Type B pancreatic cell (in vitro differentiated cells): ENCODE measurements around the gene FER. TPM values are rescaled to one million over a fixed set of nuclear protein-coding genes. Genes with fewer than 3 reads are reported as not detected.

Source experiments
- DNase-seq: peaks from one replicate; pipeline ENCODE4 v3.0.0; 2021; ENCODE audit warnings: mixed read lengths; ENCODE audit not compliant: unreplicated experiment; ENCODE audit errors: extremely low spot score
- H3K27ac Mint-ChIP-seq: 2 replicates; pipeline ENCODE4 v1.8.0; 2021; ENCODE audit warnings: mild to moderate bottlenecking, mixed read lengths
- H3K27me3 Mint-ChIP-seq: 2 replicates; pipeline ENCODE4 v1.8.0; 2021; ENCODE audit warnings: mixed read lengths
- H3K36me3 Mint-ChIP-seq: 2 replicates; pipeline ENCODE4 v1.8.0; 2021; ENCODE audit warnings: mixed read lengths
- H3K4me1 Mint-ChIP-seq: one replicate; pipeline ENCODE4 v1.8.0; 2021; ENCODE audit warnings: mixed read lengths; ENCODE audit not compliant: unreplicated experiment
- H3K4me3 Mint-ChIP-seq: 2 replicates; pipeline ENCODE4 v1.8.0; 2021; ENCODE audit warnings: mild to moderate bottlenecking, mixed read lengths
- H3K9me3 Mint-ChIP-seq: 2 replicates; pipeline ENCODE4 v1.8.0; 2021; ENCODE audit warnings: mixed read lengths
- total RNA-seq: library from RNA; stranded (reverse); gene quantifications from 2 replicates; pipeline ENCODE4 v1.2.1, GENCODE V29; 2021; ENCODE audit warnings: low replicate concordance
- TF ChIP-seq, protein P1 (sequence below): fragments of 200-600 bp; sonication (generic); conservative IDR thresholded peaks from 2 replicates; pipeline ENCODE4 v1.5.0; 2021; ENCODE audit warnings: antibody characterized with exemption, mild to moderate bottlenecking

The FER gene
- total RNA-seq, 1 donor from 2014 or later = 29.7 TPM

DNA sequence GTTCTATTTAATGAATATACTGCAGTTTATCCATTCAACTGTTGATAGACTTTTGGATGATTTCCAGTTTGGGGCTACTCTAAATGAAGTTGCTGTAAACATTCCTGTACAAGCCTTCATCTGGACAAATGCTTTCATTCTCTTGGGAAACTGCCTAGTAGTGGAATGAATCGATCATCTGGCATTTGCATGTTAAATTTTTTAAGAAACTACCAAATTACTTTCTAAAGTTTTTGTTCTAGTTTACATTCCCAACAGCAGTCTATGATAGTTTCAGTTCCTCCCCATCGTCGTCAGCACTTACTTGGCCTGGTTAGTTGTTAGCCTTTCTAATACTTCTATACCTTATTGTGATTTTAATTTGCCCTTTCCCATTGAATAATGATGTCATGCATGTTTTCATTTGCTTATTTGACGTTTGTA lies 306.3 kb downstream of the FER start:
- H3K9me3 Mint-ChIP-seq = no peaks in the 10 kb centered on the region

DNA sequence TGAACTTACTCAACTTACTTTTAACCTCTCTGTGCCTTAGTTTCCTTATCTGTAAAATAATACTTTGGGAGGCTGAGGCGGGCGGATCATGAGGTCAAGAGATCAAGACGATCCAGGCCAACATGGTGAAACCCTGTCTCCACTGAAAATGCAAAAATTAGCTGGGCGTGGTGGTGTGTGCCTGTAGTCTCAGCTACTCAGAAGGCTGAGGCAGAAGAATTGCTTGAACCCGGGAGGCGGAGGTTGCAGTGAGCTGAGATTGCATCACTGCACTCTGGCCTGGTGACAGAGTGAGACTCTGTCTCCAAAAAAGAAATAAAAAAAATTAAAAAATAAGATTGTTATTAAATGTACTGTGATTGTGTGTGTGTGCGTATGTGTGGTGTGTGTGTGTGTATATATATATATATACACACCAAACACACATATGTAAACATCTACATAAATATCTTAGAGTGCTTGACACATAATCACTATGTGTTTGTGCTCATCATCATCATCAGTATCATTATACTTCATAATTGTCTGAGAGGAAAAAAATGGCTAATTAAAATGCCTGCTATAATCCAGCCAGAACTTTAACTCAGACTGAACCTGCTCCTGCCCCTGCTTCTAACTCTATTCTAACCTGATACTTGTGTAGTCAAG lies 312.8 kb downstream of the FER start:
- Mint-ChIP-seq H3K4me3 (no peak overlapping the region), H3K4me1 (peaks cover 4% of the 10 kb centered on the region), H3K9me3 (no peaks in the 10 kb centered on the region), H3K27me3 (no peaks in the 10 kb centered on the region), H3K36me3 (peaks cover 4% of the 10 kb centered on the region), H3K27ac (no peak overlapping the region)
- TF ChIP-seq, protein P1, sequence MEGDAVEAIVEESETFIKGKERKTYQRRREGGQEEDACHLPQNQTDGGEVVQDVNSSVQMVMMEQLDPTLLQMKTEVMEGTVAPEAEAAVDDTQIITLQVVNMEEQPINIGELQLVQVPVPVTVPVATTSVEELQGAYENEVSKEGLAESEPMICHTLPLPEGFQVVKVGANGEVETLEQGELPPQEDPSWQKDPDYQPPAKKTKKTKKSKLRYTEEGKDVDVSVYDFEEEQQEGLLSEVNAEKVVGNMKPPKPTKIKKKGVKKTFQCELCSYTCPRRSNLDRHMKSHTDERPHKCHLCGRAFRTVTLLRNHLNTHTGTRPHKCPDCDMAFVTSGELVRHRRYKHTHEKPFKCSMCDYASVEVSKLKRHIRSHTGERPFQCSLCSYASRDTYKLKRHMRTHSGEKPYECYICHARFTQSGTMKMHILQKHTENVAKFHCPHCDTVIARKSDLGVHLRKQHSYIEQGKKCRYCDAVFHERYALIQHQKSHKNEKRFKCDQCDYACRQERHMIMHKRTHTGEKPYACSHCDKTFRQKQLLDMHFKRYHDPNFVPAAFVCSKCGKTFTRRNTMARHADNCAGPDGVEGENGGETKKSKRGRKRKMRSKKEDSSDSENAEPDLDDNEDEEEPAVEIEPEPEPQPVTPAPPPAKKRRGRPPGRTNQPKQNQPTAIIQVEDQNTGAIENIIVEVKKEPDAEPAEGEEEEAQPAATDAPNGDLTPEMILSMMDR = no peak
- DNase-seq = no peak

More for the DNA sequence above, 306.3 kb downstream of the FER start:
- peaks cover 5% of the 10 kb centered on the region for H3K4me1 Mint-ChIP-seq
- no peak for DNase-seq
- TF ChIP-seq, protein P1 = no peak
- peaks cover 22% of the 10 kb centered on the region for H3K36me3 Mint-ChIP-seq
- no peak overlapping the region for H3K4me3 Mint-ChIP-seq
- no peaks in the 10 kb centered on the region for H3K27me3 Mint-ChIP-seq
- H3K27ac Mint-ChIP-seq = no peak overlapping the region

DNA sequence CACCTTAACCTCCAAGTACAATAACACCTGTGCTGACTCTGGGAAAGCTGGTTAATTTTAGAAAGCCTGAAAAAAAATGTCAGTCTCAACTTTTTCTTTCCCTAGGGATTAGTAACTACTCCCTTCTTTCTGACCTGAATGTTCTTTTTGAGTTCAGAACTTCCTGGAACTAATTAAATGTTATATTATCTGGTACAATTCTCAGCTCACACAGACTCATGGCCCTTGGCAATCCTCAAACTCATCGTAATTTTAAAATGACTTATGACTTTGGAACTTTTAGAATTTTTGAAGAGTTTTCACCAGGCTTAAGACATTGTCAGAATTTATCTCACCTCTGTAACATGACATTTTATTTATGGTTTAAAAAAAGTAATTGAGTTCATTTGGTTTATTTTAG lies 315.0 kb downstream of the FER start:
- Mint-ChIP-seq H3K4me3 (no peak overlapping the region), H3K36me3 (peaks cover 4% of the 10 kb centered on the region), H3K4me1 (peaks cover 4% of the 10 kb centered on the region), H3K27me3 (no peaks in the 10 kb centered on the region), H3K27ac (no peak overlapping the region), H3K9me3 (no peaks in the 10 kb centered on the region)
- TF ChIP-seq, protein P1 = no peak
- no peak for DNase-seq

DNA sequence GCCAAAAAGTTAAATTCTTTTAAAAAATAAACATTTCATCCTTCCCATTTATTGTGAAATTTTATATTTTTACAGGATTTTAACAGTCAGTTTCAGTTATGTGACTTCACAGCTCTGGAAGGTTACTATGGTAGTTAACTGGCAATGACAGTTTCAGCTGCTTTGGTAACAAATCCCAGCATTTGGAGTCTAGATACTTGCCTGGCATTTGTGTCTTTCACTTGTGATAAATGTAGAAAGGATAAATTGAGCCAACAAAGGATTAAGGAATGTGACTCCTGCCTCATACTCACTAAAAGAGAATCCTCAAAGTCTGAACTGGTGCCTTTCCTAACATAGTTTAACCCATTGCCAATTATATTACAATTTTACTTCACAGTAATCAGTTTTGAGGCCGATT lies 315.5 kb downstream of the FER start:
- H3K27ac Mint-ChIP-seq = no peak overlapping the region
- H3K4me1 Mint-ChIP-seq = peaks cover 4% of the 10 kb centered on the region
- TF ChIP-seq, protein P1 = no peak
- H3K4me3 Mint-ChIP-seq = no peak overlapping the region
- peaks cover 4% of the 10 kb centered on the region for H3K36me3 Mint-ChIP-seq
- no peaks in the 10 kb centered on the region for H3K27me3 Mint-ChIP-seq
- H3K9me3 Mint-ChIP-seq = no peaks in the 10 kb centered on the region
- DNase-seq = no peak

DNA sequence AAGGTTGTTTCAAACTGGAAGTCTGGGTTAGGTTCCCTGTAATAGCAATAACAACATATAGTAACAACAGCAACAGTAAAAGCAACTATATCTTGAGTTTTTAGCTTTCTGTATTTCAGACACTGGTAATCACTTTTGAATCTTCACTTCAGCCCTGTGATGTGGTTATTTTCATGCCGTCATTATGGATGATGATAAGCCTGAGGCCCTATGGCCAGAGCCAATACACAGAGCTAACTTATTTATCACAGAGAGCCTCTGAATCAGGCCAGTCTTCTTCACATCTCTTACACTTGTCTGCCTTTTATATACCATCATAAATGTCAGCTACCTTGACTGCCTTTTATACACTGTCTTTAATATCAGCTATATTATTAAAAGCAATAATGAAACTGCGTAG lies 329.0 kb downstream of the FER start:
- no peak for DNase-seq
- Mint-ChIP-seq H3K4me3 (no peak overlapping the region), H3K36me3 (peaks cover 3% of the 10 kb centered on the region), H3K27me3 (no peaks in the 10 kb centered on the region), H3K27ac (no peak overlapping the region), H3K9me3 (no peaks in the 10 kb centered on the region), H3K4me1 (no peaks in the 10 kb centered on the region)
- TF ChIP-seq, protein P1 = no peak
